IPS-18a (cell line): ENCODE measurements around the gene ACSL4.

Experiments
- H3K27ac ChIP-seq: one replicate; pipeline ENCODE4 v1.5.1; 2013; ENCODE audit warnings: low read length
- H3K27me3 ChIP-seq: one replicate; pipeline ENCODE4 v1.6.1; 2013; ENCODE audit warnings: mild to moderate bottlenecking, low read length; ENCODE audit not compliant: control insufficient read depth, insufficient read depth
- H3K36me3 ChIP-seq: one replicate; pipeline ENCODE4 v1.6.1; 2013; ENCODE audit warnings: low read depth, low read length; ENCODE audit not compliant: control insufficient read depth
- H3K4me1 ChIP-seq: one replicate; pipeline ENCODE4 v1.6.1; 2013; ENCODE audit warnings: low read depth, low read length; ENCODE audit not compliant: control insufficient read depth
- H3K4me3 ChIP-seq: one replicate; pipeline ENCODE4 v1.5.1; 2013; ENCODE audit warnings: low read length
- H3K9ac ChIP-seq: one replicate; pipeline ENCODE4 v1.6.1; 2013; ENCODE audit warnings: mild to moderate bottlenecking, low read length, moderate library complexity
- H3K9me3 ChIP-seq: one replicate; pipeline ENCODE4 v1.6.1; 2013; ENCODE audit warnings: low read depth, low read length; ENCODE audit not compliant: control insufficient read depth

ACSL4 gene

DNA sequence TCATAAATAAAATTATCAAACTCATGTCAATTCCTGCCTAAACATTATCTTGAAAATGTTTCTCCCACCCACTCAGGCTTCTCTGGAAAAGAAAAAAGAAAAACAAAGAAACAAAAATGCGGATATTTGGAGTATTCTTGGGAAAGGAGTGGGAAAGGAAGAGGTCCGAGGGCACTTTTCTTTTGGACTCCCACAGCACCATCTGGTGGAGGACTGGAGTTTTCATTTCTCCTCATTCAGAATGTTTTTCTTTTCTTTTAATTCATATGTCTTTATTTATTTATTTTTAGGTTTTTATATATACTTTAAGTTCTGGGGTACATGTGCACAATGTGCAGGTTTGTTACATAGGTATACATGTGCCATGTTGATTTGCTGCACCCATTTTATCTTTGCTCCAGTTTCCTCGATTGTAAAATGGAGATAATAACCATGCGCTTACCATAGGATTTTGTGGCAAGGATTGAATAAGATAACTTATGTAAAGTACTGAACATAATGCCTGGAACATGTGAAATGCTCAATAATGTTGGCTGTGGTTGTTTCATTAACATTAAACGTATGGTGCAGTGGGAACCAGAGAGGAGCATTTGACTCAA is 100.1 kb downstream of the ACSL4 start:
- H3K36me3 ChIP-seq, result no peaks in the 10 kb centered on the region
- no peak overlapping the region for H3K9ac ChIP-seq
- no peaks in the 10 kb centered on the region for H3K27me3 ChIP-seq
- H3K9me3 ChIP-seq, result no peaks in the 10 kb centered on the region
- H3K27ac ChIP-seq, result no peak overlapping the region
- no peaks in the 10 kb centered on the region for H3K4me1 ChIP-seq
- no peak overlapping the region for H3K4me3 ChIP-seq

DNA sequence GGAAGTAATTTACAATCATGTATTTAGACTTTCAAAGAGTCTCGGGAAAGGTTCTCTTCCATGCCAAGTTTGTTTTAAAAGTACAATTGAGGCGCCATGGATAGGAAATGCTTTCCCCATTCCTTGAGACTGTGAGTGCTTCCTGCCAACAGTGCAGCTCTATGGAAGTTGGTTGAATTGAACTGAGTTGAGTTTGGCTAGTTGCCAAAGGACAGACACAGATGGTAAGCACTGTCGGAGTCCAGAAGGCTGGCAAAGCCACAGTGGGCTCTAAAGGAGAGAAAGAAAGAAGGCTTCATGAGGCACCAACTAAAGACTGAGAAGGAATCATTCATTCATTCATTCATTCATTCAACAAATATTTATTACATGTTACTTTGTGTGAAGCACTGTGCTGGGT is 103.7 kb downstream of the ACSL4 start:
- peaks cover 8% of the 10 kb centered on the region for H3K27me3 ChIP-seq
- H3K9ac ChIP-seq, result no peak overlapping the region
- H3K36me3 ChIP-seq, result no peaks in the 10 kb centered on the region

DNA sequence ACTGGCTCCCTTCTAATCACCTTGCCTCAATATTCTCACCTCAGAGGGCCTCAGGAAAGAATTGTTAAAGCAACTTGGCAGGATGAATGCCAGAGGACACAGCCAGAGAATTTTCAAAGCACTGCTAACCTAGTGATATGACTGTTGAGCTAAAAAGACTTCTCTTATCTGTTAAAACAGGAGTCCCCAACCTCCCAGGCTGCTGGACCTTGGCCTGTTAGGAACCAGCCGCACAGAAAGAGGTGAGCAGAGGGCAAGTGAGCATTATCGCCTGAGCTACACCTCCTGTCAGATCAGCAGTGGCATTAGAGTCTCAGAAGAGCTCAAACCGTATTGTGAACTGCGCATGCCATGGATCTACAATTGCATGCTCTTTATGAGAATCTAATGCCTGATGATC is 106.4 kb downstream of the ACSL4 start:
- Histone ChIP-seq H3K36me3 (no peaks in the 10 kb centered on the region), H3K9me3 (no peaks in the 10 kb centered on the region), H3K4me3 (no peak overlapping the region), H3K27ac (no peak overlapping the region), H3K27me3 (peaks cover 13% of the 10 kb centered on the region), H3K4me1 (no peaks in the 10 kb centered on the region), H3K9ac (no peak overlapping the region)

More for the DNA sequence above, 103.7 kb downstream of the ACSL4 start:
- no peaks in the 10 kb centered on the region for H3K4me1 ChIP-seq
- no peak overlapping the region for H3K27ac ChIP-seq
- H3K4me3 ChIP-seq, result no peak overlapping the region
- no peaks in the 10 kb centered on the region for H3K9me3 ChIP-seq

DNA sequence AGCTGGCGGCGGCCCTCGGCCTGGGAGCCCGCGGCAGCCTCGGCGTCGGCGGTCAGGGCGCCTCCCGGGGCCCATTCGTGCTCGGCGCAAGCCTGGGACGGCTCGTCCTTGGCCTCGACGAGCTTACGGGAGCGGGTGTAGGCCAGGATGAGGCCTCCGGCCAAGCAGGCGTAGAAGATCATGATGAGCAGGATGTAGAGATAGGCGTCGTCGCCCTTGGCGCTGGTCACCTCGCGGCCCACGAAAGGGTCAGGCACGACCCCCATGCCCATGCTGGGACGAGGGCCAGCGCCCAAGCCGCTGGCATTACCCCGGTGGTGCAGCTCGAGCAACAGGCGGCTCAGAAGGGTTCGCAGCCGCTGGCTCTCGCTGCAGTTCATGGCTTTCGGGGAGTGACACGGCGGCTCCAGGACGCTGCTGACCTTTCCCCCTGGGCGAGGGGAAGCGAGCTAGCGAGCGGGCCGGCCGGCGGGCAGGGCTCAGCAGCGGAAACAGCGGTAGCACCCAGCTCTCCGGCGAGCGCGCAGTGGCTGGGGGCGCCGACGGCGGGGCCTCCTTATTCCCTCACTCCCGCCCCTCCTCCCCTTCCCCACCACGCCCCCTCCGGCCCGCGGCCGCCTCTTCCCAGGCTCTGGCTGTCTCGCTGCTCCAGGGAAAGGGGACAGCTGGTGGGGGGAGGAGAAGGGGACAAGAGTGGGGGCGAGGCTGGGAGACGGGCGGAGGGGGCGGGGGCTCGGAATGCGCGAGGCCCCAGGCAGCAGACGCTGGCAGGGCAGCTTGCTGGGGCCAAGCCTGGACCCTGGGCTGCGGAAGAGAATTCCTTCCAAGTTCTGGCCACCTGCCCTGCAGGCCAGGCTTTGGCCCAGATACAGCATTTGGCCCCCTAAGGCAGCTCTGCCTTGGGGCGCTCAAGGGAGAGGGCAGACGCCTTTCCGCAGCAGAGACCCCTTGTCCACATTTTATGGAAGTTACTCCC is 108.1 kb downstream of the ACSL4 start, which contains the start of gene KCNE5:
Gene KCNE5 (minus strand): TSS at position 532 of the 976 bp plus-strand sequence. CDS start 152 bp downstream, at position 380.
- Histone ChIP-seq H3K27me3 (peaks cover 13% of the 10 kb centered on the region), H3K36me3 (no peaks in the 10 kb centered on the region), H3K4me3 (peak within 1 kb of the TSS; percentile 44), H3K27ac (no peak within 1 kb of the TSS), H3K9ac (no peak within 1 kb of the TSS), H3K4me1 (no peaks in the 10 kb centered on the region), H3K9me3 (no peaks in the 10 kb centered on the region)

DNA sequence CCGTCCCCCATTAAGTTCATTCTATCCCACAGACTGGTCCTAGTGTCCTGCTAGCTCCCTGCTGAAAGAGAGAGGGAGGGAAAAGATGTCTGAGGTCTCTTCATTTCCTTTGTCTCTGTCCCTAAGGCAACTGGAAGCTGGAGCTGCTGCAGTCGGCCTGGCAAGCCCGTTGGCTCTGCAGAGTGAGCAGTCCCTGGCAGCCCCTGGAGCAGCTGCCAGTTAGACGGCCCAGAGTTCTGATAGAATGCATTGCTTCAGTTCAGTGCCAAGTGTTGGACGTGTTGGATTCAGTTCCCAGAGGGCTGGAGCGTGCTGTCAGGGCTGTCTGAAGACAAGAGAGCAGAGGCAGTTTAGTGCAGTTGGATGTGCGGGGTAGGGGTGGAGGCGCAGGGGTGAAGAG is 109.1 kb downstream of the ACSL4 start:
- H3K9ac ChIP-seq, result no peak overlapping the region
- H3K27me3 ChIP-seq, result peaks cover 13% of the 10 kb centered on the region
- no peak overlapping the region for H3K4me3 ChIP-seq
- H3K36me3 ChIP-seq, result no peaks in the 10 kb centered on the region
- no peaks in the 10 kb centered on the region for H3K9me3 ChIP-seq
- no peak overlapping the region for H3K27ac ChIP-seq
- no peaks in the 10 kb centered on the region for H3K4me1 ChIP-seq

DNA sequence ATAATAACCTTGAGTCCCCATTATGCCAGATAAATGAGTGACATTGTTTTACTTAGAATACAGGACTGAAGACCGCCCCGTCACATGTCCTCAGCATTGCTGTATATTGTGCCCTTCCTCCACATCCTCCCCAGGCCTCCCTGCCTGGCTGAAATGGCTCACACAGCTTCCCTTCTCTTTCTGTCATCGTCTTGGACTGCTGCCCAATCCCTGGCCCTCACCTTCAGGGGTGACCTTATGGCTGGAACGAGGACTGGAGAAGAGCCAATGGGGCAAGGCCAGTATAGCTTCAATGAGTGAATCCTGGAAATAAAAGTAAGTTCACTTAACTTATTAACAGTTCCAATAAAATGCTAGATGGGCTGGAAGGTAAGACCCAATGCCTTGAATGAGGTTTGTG is 110.8 kb downstream of the ACSL4 start:
- no peak overlapping the region for H3K9ac ChIP-seq
- no peaks in the 10 kb centered on the region for H3K4me1 ChIP-seq
- H3K9me3 ChIP-seq, result no peaks in the 10 kb centered on the region
- H3K36me3 ChIP-seq, result no peaks in the 10 kb centered on the region
- peaks cover 13% of the 10 kb centered on the region for H3K27me3 ChIP-seq
- no peak overlapping the region for H3K27ac ChIP-seq
- no peak overlapping the region for H3K4me3 ChIP-seq

DNA sequence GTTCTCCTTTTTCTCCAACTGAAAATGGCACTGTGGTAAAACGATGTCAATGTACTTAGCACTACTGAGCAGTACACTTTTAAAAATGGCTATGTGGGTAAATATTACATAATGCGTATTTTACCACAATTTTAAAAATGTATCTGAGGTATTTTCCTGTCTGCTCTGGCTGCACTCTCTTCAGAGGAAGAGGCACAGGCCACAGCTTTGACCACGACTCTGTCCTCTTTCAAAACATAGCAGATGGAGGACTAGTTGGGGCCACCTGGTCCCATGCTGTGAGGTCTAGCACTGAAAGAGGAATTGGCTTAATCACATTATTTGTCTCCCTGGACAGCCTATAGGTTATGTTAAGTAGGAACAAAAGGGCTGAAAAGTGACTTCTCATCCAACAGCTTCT is 113.3 kb downstream of the ACSL4 start:
- Histone ChIP-seq H3K4me1 (no peaks in the 10 kb centered on the region), H3K4me3 (no peak overlapping the region), H3K27ac (no peak overlapping the region), H3K9me3 (no peaks in the 10 kb centered on the region), H3K27me3 (peaks cover 7% of the 10 kb centered on the region), H3K9ac (no peak overlapping the region), H3K36me3 (no peaks in the 10 kb centered on the region)

DNA sequence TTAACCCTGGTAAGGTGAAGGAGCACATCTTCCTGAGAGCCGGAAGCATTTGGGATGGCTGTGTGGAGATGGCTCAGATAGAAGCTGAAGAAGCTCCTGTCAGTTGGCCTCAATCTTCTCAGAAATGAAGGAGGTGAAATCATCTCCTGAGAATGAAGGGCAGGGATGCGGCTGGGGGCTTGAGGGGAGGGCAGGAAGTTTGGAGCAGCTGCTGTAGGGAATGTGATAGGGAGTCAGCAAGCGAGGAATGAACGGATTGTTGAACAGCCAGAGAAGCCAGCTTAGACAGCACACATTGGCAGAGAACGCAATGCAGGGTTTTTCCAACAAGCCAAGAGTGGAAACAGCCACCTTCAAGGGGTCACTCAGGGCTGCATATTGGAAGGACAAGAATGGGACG is 118.1 kb downstream of the ACSL4 start:
- Histone ChIP-seq H3K27me3 (no peaks in the 10 kb centered on the region), H3K9ac (no peak overlapping the region), H3K27ac (no peak overlapping the region), H3K36me3 (no peaks in the 10 kb centered on the region), H3K4me3 (no peak overlapping the region), H3K4me1 (no peaks in the 10 kb centered on the region), H3K9me3 (no peaks in the 10 kb centered on the region)

DNA sequence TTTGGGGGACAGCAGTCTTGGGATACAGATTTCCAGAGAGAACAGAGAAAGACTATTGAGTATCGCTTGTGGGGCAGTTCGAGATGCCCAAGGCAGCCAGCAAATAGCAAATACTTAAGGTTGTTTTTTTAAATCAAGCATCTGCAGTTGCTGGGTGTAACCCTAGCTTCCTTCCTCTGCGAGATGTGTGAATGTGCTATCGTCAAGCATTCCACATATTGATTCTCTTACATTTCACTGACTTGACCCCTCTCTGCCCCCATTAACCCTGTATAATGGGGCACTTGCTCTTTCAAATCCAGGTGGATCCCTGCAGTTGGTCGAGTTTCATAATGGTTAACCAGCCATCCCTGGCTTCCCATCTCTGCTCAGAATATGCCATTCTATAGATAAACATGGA is 131.6 kb downstream of the ACSL4 start:
- H3K9ac ChIP-seq, result no peak overlapping the region
- no peak overlapping the region for H3K27ac ChIP-seq
- H3K27me3 ChIP-seq, result peaks cover 16% of the 10 kb centered on the region
- peaks cover 11% of the 10 kb centered on the region for H3K4me1 ChIP-seq
- no peaks in the 10 kb centered on the region for H3K36me3 ChIP-seq
- H3K4me3 ChIP-seq, result no peak overlapping the region
- no peaks in the 10 kb centered on the region for H3K9me3 ChIP-seq

DNA sequence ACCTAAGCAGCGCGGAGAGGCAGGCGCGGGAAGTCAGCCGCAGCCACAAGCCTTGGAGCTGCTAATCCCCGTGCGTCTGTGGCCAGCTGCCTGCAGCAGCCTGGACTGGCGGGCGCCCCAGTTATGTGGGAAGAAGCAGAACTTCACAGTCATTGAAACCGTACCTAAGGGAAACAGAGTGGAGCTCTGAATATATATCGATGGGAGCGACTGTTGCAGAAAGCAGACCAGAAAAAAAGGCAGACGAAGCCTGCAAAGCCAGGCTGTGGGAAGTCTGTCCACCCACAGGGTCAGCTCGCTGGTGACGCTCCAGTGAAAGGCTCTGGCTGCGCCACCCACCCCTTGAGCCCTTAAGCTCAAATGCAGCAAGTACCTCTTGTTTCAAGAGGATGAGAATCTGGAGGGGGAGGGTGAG is 132.8 kb downstream of the ACSL4 start:
- Histone ChIP-seq H3K27ac (no peak overlapping the region), H3K4me3 (peak overlapping the region; percentile 40), H3K27me3 (peaks cover 16% of the 10 kb centered on the region)

DNA sequence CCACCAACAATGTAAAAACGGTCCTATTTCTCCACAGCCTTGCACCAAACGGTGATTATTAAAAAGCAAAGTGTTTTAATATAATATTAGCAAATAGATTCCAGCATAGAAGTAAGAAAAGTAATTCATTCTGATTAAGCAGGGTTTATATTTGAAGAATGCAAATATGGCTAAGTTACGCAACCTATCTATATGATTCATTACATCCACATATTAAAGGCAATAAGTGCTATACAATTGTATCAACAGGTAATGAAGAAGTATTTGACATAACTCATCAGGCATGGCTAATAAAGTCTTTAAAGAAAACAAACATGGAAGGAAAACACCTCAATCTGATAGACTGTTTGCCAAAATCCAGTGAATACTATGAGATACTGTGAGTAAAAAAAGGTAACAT is 137.0 kb downstream of the ACSL4 start:
- Histone ChIP-seq H3K36me3 (no peaks in the 10 kb centered on the region), H3K27me3 (peaks cover 16% of the 10 kb centered on the region), H3K9me3 (no peaks in the 10 kb centered on the region), H3K27ac (no peak overlapping the region), H3K4me3 (no peak overlapping the region), H3K9ac (no peak overlapping the region), H3K4me1 (peaks cover 11% of the 10 kb centered on the region)

More for the DNA sequence above, 132.8 kb downstream of the ACSL4 start:
- H3K4me1 ChIP-seq, result peaks cover 11% of the 10 kb centered on the region
- no peak overlapping the region for H3K9ac ChIP-seq
- H3K9me3 ChIP-seq, result no peaks in the 10 kb centered on the region
- H3K36me3 ChIP-seq, result no peaks in the 10 kb centered on the region
